CD4-positive, alpha-beta T cell treated with Interleukin-4 for 4 hours (primary cell): ENCODE measurements around the gene BAIAP3.

Experiments used
- DNase-seq: peaks from one replicate; pipeline ENCODE4 v3.0.0-alpha.2; 2020

BAIAP3 gene

GRCh38 chr16:1395444-1396031, 62.1 kb downstream of the BAIAP3 start:
- DNase-seq: no peak

- DNase-seq: no peak
These were observed 64.3 kb downstream of the BAIAP3 start for GRCh38 chr16:1397779-1398178.

GRCh38 chr16:1398351-1398750, 64.9 kb downstream of the BAIAP3 start:
- no peak for DNase-seq
